ENCODE data around the gene CRACR2B.
A peak's percentile ranks its signal among the peaks of the same experiment; 100 is the strongest.

CRACR2B gene

GRCh38 chr11:827146-827896 lies 398 bp upstream of the CRACR2B start:
- DNase-seq: peak in 1 of 3 donors; percentile 34

- no peak for DNase-seq
Measured at GRCh38 chr11:828506-829175, 922 bp downstream of the CRACR2B start.

- DNase-seq: peak in 2 of 3 donors; percentile 35 to 66
Measured at GRCh38 chr11:829176-829846, 1.6 kb downstream of the CRACR2B start.

- peak in 1 of 3 donors; percentile 33 for DNase-seq
Measured at GRCh38 chr11:829847-830294, 2.2 kb downstream of the CRACR2B start.

- DNase-seq: peak; percentile 55 to 80 (median 57)
Measured at GRCh38 chr11:830295-831117, 2.8 kb downstream of the CRACR2B start.

- peak in 1 of 3 donors; percentile 30 for DNase-seq
Measured at GRCh38 chr11:831118-831864, 3.6 kb downstream of the CRACR2B start.

GRCh38 chr11:831961-832528 lies 4.3 kb downstream of the CRACR2B start:
- no peak for DNase-seq

- DNase-seq: peak; percentile 73 to 90 (median 83)
Measured at GRCh38 chr11:832529-833113, 4.9 kb downstream of the CRACR2B start, which contains the start of gene CD151. CD151 (plus strand) TSS chr11:832952; CDS start chr11:836070, 3,118 bp downstream.

- DNase-seq: peak; percentile 68 to 86 (median 70)
Measured at GRCh38 chr11:833114-833791, 5.5 kb downstream of the CRACR2B start.

- peak in 1 of 3 donors; percentile 25 for DNase-seq
Measured at GRCh38 chr11:833849-834311, 6.2 kb downstream of the CRACR2B start.

- DNase-seq: peak; percentile 83 to 89 (median 84)
Measured at GRCh38 chr11:834371-835316, 6.9 kb downstream of the CRACR2B start.

- DNase-seq: no peak
Measured at GRCh38 chr11:836274-836673, 8.6 kb downstream of the CRACR2B start.

- no peak for DNase-seq
Measured at GRCh38 chr11:836700-837099, 9.0 kb downstream of the CRACR2B start.

GRCh38 chr11:837189-837989 lies 9.7 kb downstream of the CRACR2B start:
- no peak for DNase-seq

GRCh38 chr11:837990-838307 lies 10.2 kb downstream of the CRACR2B start:
- DNase-seq: no peak

GRCh38 chr11:838441-839279 lies 10.9 kb downstream of the CRACR2B start:
- DNase-seq: no peak

- DNase-seq: no peak
Measured at GRCh38 chr11:839280-839623, 11.5 kb downstream of the CRACR2B start.
